Neural cell (in vitro differentiated cells): ENCODE results near the gene ZFR2. TPM values are rescaled to one million over a fixed set of nuclear protein-coding genes. Genes with fewer than 3 reads are reported as not detected.

Experiments
- H2AFZ ChIP-seq: fragments of 200-600, 300-800 bp; sonication (generic), shearing (Covaris generic); 2 replicates; pipeline ENCODE4 v1.6.0; 2014; ENCODE audit warnings: low read depth, mild to moderate bottlenecking, antibody characterized with exemption, low read length, moderate library complexity
- H3F3A ChIP-seq: fragments of 200-600 bp; shearing (Covaris generic); 2 replicates; pipeline ENCODE4 v1.6.1; 2016; ENCODE audit warnings: mild to moderate bottlenecking, moderate library complexity, mixed read lengths, antibody characterized with exemption, low read length; ENCODE audit not compliant: insufficient read depth, poor library complexity, severe bottlenecking
- H3K27ac ChIP-seq: fragments of 200-600, 300-800 bp; sonication (generic), shearing (Covaris generic); 2 replicates; pipeline ENCODE4 v1.5.1; 2014; ENCODE audit warnings: mild to moderate bottlenecking, low read length, moderate library complexity
- H3K27me3 ChIP-seq: fragments of 300-800, 200-600 bp; sonication (generic), shearing (Covaris generic); 2 replicates; pipeline ENCODE4 v1.6.0; 2014; ENCODE audit warnings: mild to moderate bottlenecking, low read depth, low read length, moderate library complexity; ENCODE audit not compliant: insufficient read depth
- H3K36me3 ChIP-seq: fragments of 300-800, 200-600 bp; sonication (generic), shearing (Covaris generic); 2 replicates; pipeline ENCODE4 v1.5.1; 2014; ENCODE audit warnings: mild to moderate bottlenecking, antibody characterized with exemption, low read length, moderate library complexity; ENCODE audit not compliant: insufficient read depth
- H3K4me2 ChIP-seq: fragments of 300-800, 200-600 bp; sonication (generic), shearing (Covaris generic); 2 replicates; pipeline ENCODE4 v1.6.0; 2014; ENCODE audit warnings: mild to moderate bottlenecking, low read length
- H3K4me3 ChIP-seq: fragments of 300-800, 200-600 bp; sonication (generic), shearing (Covaris generic); 2 replicates; pipeline ENCODE4 v1.5.1; 2014; ENCODE audit warnings: mild to moderate bottlenecking, low read length, moderate library complexity
- H3K79me2 ChIP-seq: fragments of 200-600 bp; shearing (Covaris generic); replicated peaks from 2 replicates; pipeline ENCODE4 v1.6.0; 2014; ENCODE audit warnings: mild to moderate bottlenecking, low read length, moderate library complexity; ENCODE audit not compliant: insufficient read depth
- H3K9ac ChIP-seq: fragments of 300-800, 200-600 bp; sonication (generic), shearing (Covaris generic); 2 replicates; pipeline ENCODE4 v1.6.1; 2016; ENCODE audit warnings: mild to moderate bottlenecking, low read length, mixed read lengths
- H3K9me2 ChIP-seq: fragments of 200-600 bp; shearing (Covaris generic); 2 replicates; pipeline ENCODE4 v1.6.1; 2016; ENCODE audit warnings: mild to moderate bottlenecking, low read length, mixed read lengths; ENCODE audit not compliant: insufficient read depth
- H3K9me3 ChIP-seq: fragments of 200-600, 300-800 bp; sonication (generic), shearing (Covaris generic); 2 replicates; pipeline ENCODE4 v1.6.1; 2016; ENCODE audit warnings: mild to moderate bottlenecking, mixed run types, low read length, moderate library complexity, mixed read lengths
- H4K20me1 ChIP-seq: fragments of 200-600 bp; shearing (Covaris generic); 2 replicates; pipeline ENCODE4 v1.6.1; 2016; ENCODE audit warnings: mild to moderate bottlenecking, mixed run types; ENCODE audit not compliant: insufficient read depth
- CTCF ChIP-seq: fragments of 450-650 bp; IDR thresholded peaks from 2 replicates; pipeline ENCODE4 v1.5.1; 2014; ENCODE audit warnings: antibody characterized with exemption, mild to moderate bottlenecking, moderate library complexity; ENCODE audit not compliant: poor library complexity, severe bottlenecking
- EP300 ChIP-seq: fragments of 450-650 bp; conservative IDR thresholded peaks from 2 replicates; pipeline ENCODE4 v1.6.1; 2014; ENCODE audit warnings: antibody characterized with exemption, mild to moderate bottlenecking, moderate library complexity; ENCODE audit not compliant: poor library complexity, severe bottlenecking
- EZH2 ChIP-seq: fragments of 200-600, 300-800 bp; shearing (Covaris generic), sonication (generic); IDR thresholded peaks from 2 replicates; pipeline ENCODE4 v1.6.1; 2014; ENCODE audit warnings: antibody characterized with exemption, low read length, borderline replicate concordance, mild to moderate bottlenecking; ENCODE audit not compliant: insufficient read depth, poor library complexity, severe bottlenecking
- MXI1 ChIP-seq: fragments of 450-650 bp; conservative IDR thresholded peaks from 2 replicates; pipeline ENCODE4 v1.6.1; 2014; ENCODE audit warnings: antibody characterized with exemption, mild to moderate bottlenecking; ENCODE audit not compliant: poor library complexity, severe bottlenecking
- POLR2AphosphoS5 ChIP-seq: IDR thresholded peaks from 2 replicates; pipeline ENCODE4 v1.6.1; 2012
- RAD21 ChIP-seq: fragments of 450-650 bp; conservative IDR thresholded peaks from 2 replicates; pipeline ENCODE4 v1.6.1; 2014; ENCODE audit warnings: antibody characterized with exemption, mild to moderate bottlenecking, moderate library complexity
- REST ChIP-seq: IDR thresholded peaks from 2 replicates; pipeline ENCODE4 v1.6.1; 2012; ENCODE audit warnings: borderline replicate concordance
- SMC3 ChIP-seq: fragments of 450-650 bp; conservative IDR thresholded peaks from 2 replicates; pipeline ENCODE4 v1.6.1; 2014; ENCODE audit warnings: antibody characterized with exemption, mild to moderate bottlenecking, moderate library complexity; ENCODE audit not compliant: poor library complexity
- TAF1 ChIP-seq: IDR thresholded peaks from 2 replicates; pipeline ENCODE4 v1.6.1; 2012; ENCODE audit warnings: low read depth
- polyA plus RNA-seq: library from polyadenylated mRNA; depleted of rRNA; stranded (reverse); fragments of >200 nt; gene quantifications from 2 replicates; pipeline ENCODE4 v1.2.3, GENCODE V29; 2014

Gene ZFR2
- polyA plus RNA-seq, 1 donor from 2014 or later: 9.0 TPM

- Histone ChIP-seq H4K20me1 (no peaks in the 10 kb centered on the region), H2AFZ (no peak overlapping the region), H3K9me2 (no peaks in the 10 kb centered on the region), H3K36me3 (no peaks in the 10 kb centered on the region), H3F3A (no peaks in the 10 kb centered on the region), H3K9me3 (no peaks in the 10 kb centered on the region), H3K4me2 (no peak overlapping the region), H3K79me2 (no peaks in the 10 kb centered on the region), H3K27me3 (no peaks in the 10 kb centered on the region), H3K4me3 (no peak overlapping the region), H3K27ac (no peak overlapping the region), H3K9ac (no peak overlapping the region)
- no peak for TF ChIP-seq EZH2
- TF ChIP-seq MXI1: no peak
- no peak for TF ChIP-seq CTCF
- no peak for TF ChIP-seq RAD21
- no peak for TF ChIP-seq REST
- no peak for TF ChIP-seq SMC3
- no peak for TF ChIP-seq EP300
- TF ChIP-seq TAF1: no peak
- no peak for TF ChIP-seq POLR2AphosphoS5
Observed at GRCh38 chr19:3771000-3771905, 97.6 kb downstream of the ZFR2 start.

- H3K36me3 ChIP-seq: no peaks in the 10 kb centered on the region
- no peaks in the 10 kb centered on the region for H3K79me2 ChIP-seq
- no peaks in the 10 kb centered on the region for H3K9me3 ChIP-seq
- H2AFZ ChIP-seq: no peak overlapping the region
- TF ChIP-seq RAD21 (no peak), POLR2AphosphoS5 (no peak), EP300 (no peak), TAF1 (no peak), SMC3 (no peak), CTCF (no peak), EZH2 (no peak), MXI1 (no peak), REST (no peak)
- no peak overlapping the region for H3K4me2 ChIP-seq
- H3K27me3 ChIP-seq: no peaks in the 10 kb centered on the region
- no peak overlapping the region for H3K27ac ChIP-seq
- H3K4me3 ChIP-seq: no peak overlapping the region
- no peaks in the 10 kb centered on the region for H4K20me1 ChIP-seq
- no peaks in the 10 kb centered on the region for H3F3A ChIP-seq
- no peaks in the 10 kb centered on the region for H3K9me2 ChIP-seq
- no peak overlapping the region for H3K9ac ChIP-seq
Observed at GRCh38 chr19:3770136-3770999, 98.5 kb downstream of the ZFR2 start.
